Measurements from ENCODE around the gene CALR3.

Gene CALR3

DNA sequence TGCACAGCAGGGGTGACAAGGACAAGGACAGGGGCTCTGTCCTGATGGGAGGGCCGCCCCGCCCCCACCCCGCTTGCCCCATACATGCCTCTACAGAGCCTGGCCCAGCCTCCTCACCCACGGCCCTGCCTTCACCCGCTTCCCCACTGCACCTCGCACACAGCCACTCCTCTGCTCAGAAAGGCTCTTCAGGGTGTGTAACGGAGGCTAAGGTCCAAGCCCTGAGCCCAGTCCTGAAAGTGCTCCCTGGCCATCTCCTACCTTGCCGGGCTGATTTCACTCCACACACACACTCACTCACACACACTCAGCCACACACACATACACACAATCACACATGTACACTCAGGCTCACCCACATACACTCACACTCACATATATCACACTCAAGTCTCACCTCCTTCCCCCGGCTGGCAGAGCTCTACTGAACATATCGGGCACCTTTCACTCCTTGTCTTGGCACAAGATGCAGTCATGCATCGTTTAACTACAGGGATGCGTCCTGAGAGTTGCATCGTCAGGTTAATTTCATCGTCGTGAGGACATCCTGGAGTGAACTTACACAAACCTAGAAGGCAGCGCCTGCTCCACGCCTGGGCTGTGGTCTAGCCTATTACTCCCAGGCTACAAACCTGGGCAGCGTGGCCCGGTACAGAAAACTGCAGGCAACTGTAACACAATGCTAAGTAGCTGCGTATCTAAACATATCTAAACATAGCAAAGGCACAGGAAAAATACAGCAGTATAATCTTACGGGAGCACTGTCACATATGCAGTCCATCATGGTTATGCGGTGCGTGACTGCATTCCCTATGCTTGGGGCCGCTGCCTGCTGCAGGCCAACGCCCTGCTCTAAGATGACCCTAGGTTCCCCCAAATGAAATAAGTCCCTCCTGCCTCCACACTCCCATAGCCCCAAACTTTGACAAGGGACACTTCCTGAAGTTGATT is 37.3 kb downstream of the CALR3 start:
- TF ChIP-seq, protein P1, sequence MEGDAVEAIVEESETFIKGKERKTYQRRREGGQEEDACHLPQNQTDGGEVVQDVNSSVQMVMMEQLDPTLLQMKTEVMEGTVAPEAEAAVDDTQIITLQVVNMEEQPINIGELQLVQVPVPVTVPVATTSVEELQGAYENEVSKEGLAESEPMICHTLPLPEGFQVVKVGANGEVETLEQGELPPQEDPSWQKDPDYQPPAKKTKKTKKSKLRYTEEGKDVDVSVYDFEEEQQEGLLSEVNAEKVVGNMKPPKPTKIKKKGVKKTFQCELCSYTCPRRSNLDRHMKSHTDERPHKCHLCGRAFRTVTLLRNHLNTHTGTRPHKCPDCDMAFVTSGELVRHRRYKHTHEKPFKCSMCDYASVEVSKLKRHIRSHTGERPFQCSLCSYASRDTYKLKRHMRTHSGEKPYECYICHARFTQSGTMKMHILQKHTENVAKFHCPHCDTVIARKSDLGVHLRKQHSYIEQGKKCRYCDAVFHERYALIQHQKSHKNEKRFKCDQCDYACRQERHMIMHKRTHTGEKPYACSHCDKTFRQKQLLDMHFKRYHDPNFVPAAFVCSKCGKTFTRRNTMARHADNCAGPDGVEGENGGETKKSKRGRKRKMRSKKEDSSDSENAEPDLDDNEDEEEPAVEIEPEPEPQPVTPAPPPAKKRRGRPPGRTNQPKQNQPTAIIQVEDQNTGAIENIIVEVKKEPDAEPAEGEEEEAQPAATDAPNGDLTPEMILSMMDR (conservative IDR thresholded peaks at IDR 0.05; ENCODE audit: low read length): no peak
- Histone ChIP-seq H4K20me1 (ENCODE audit: insufficient read depth, low read length, poor library complexity, severe bottlenecking) (peaks cover 38% of the 10 kb centered on the region), H3F3A (ENCODE audit: low read depth) (no peaks in the 10 kb centered on the region), H2AFZ (ENCODE audit: low read length) (no peak overlapping the region), H3K9me2 (replicated peaks; ENCODE audit: low read depth, low read length) (no peaks in the 10 kb centered on the region), H3K79me2 (ENCODE audit: insufficient read depth, low read length) (peaks cover 93% of the 10 kb centered on the region), H3K36me3 (ENCODE audit: insufficient read depth, low read length) (no peaks in the 10 kb centered on the region), H3K4me3 (ENCODE audit: low read length, poor library complexity, severe bottlenecking) (no peak overlapping the region), H3K27me3 (ENCODE audit: insufficient read depth, low read length, poor library complexity, severe bottlenecking) (no peaks in the 10 kb centered on the region), H3K4me1 (ENCODE audit: insufficient read depth, low read length, poor library complexity, severe bottlenecking) (peaks cover 35% of the 10 kb centered on the region), H3K9ac (ENCODE audit: low read depth, low read length, poor library complexity, severe bottlenecking) (peak overlapping the region; percentile 46), H3K4me2 (ENCODE audit: low read depth, low read length, poor library complexity, severe bottlenecking) (peak overlapping the region; percentile 57), H3K9me3 (ENCODE audit: insufficient read depth, low read depth, low read length) (no peaks in the 10 kb centered on the region)

DNA sequence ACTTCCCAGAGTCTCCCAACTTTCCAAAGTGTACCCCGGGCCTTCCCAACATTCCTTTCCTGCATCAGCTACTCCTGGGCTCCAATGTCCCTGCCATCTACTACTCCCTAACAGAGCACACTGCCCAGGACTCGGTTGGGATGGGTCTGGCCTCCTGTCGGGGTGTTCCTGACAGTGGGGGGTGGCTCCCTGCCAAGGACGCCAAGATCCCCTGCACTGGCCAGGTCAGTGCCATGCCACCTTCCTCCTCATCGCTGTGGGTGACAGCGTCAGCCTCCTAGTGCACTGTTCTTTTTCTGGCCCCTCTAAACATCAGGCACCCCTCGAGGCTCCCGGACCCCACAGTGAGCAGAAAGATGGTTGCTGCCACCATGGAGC is 38.0 kb downstream of the CALR3 start:
- Histone ChIP-seq H3F3A (ENCODE audit: low read depth) (no peaks in the 10 kb centered on the region), H4K20me1 (ENCODE audit: insufficient read depth, low read length, poor library complexity, severe bottlenecking) (peaks cover 33% of the 10 kb centered on the region), H3K79me2 (ENCODE audit: insufficient read depth, low read length) (peaks cover 91% of the 10 kb centered on the region), H3K9me2 (replicated peaks; ENCODE audit: low read depth, low read length) (no peaks in the 10 kb centered on the region), H3K36me3 (ENCODE audit: insufficient read depth, low read length) (no peaks in the 10 kb centered on the region), H2AFZ (ENCODE audit: low read length) (no peak overlapping the region), H3K4me2 (ENCODE audit: low read depth, low read length, poor library complexity, severe bottlenecking) (peak overlapping the region; percentile 57), H3K9me3 (ENCODE audit: insufficient read depth, low read depth, low read length) (no peaks in the 10 kb centered on the region), H3K4me3 (ENCODE audit: low read length, poor library complexity, severe bottlenecking) (no peak overlapping the region), H3K27me3 (ENCODE audit: insufficient read depth, low read length, poor library complexity, severe bottlenecking) (no peaks in the 10 kb centered on the region), H3K4me1 (ENCODE audit: insufficient read depth, low read length, poor library complexity, severe bottlenecking) (peaks cover 30% of the 10 kb centered on the region), H3K9ac (ENCODE audit: low read depth, low read length, poor library complexity, severe bottlenecking) (peak overlapping the region; percentile 46)
- no peak for TF ChIP-seq EZH2phosphoT487 (IDR thresholded peaks at IDR 0.05; ENCODE audit: borderline replicate concordance)
- TF ChIP-seq, protein P1 (conservative IDR thresholded peaks at IDR 0.05; ENCODE audit: low read length): no peak

DNA sequence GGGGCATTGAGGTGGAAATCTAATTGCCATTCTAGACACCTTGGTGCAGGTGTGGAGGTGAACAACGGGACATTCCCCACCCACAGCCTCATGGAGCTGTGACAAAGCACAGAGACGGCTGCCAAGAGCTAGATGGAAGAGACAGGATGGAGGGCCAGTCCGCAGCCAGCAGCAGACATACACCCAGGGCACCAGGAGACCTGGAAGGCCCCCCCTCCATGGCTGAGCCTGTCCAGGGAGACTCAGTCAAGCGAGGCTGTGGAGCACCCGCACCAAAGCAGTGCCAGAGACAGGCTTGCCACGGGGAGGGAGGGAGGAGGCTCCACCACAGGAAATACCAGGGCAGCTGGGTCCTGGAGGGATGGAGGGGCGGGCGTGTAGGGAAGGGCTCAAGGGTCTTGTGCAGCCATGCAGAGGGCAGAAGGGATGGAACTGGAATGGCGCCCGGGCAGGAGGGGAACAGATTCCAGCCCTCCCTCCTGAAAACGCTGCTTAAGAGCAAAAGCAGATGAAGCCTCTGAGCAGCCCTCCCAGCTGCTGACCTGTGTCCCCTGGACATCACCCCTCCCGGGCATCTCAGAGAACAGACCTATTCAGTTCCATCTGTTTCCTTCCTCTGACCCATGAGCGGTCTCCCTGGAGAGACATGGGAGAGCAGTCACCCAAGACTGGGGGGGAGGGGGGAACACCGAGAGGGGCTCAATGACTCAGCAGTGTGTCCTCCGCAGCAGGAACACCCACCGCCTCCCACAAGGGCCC is 38.6 kb downstream of the CALR3 start:
- H3K79me2 ChIP-seq (ENCODE audit: insufficient read depth, low read length): peaks cover 90% of the 10 kb centered on the region
- peaks cover 25% of the 10 kb centered on the region for H3K4me1 ChIP-seq (ENCODE audit: insufficient read depth, low read length, poor library complexity, severe bottlenecking)
- no peaks in the 10 kb centered on the region for H3K9me3 ChIP-seq (ENCODE audit: insufficient read depth, low read depth, low read length)
- H3K4me3 ChIP-seq (ENCODE audit: low read length, poor library complexity, severe bottlenecking): peak overlapping the region; percentile 5
- H3K36me3 ChIP-seq (ENCODE audit: insufficient read depth, low read length): no peaks in the 10 kb centered on the region
- H3K4me2 ChIP-seq (ENCODE audit: low read depth, low read length, poor library complexity, severe bottlenecking): peak overlapping the region; percentile 57
- no peak overlapping the region for H2AFZ ChIP-seq (ENCODE audit: low read length)
- peaks cover 28% of the 10 kb centered on the region for H4K20me1 ChIP-seq (ENCODE audit: insufficient read depth, low read length, poor library complexity, severe bottlenecking)
- no peak for TF ChIP-seq EZH2phosphoT487 (IDR thresholded peaks at IDR 0.05; ENCODE audit: borderline replicate concordance)
- TF ChIP-seq, protein P1 (conservative IDR thresholded peaks at IDR 0.05; ENCODE audit: low read length): no peak
- peak overlapping the region; percentile 46 for H3K9ac ChIP-seq (ENCODE audit: low read depth, low read length, poor library complexity, severe bottlenecking)
- no peaks in the 10 kb centered on the region for H3K27me3 ChIP-seq (ENCODE audit: insufficient read depth, low read length, poor library complexity, severe bottlenecking)
- H3K9me2 ChIP-seq (replicated peaks; ENCODE audit: low read depth, low read length): no peaks in the 10 kb centered on the region
- H3F3A ChIP-seq (ENCODE audit: low read depth): no peaks in the 10 kb centered on the region
